ENCODE results near the gene PMIS2.
"Not testable (repeated sequence)": the region's sequence is repeated elsewhere in the genome, so short reads cannot be mapped to it uniquely, and the experiment has no call there.

PMIS2 gene

GRCh38 chr19:35595026-35595425, 9.1 kb downstream of the PMIS2 start:
- DNase-seq = not testable (repeated sequence)

DNA sequence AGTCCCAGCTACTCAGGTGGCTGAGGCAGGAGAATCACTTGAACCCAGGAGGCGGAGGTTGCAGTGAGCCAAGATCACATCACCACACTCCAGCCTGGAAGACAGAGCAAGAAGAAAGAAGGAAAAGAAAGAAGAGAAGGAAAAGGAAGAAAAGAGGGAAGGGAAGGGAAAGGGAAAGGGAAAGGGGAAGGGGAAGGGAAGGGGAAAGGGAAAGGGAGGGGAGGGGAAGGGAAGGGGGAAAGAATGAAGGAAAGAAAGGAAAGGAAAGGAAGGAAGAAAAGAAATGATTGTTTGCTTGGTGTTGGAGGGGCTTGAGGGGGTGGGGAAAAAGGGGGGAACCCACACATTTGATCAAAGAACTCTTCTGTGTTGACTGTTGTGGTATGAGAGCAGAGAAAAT, 10.0 kb downstream of the PMIS2 start:
- DNase-seq = no peak

DNA sequence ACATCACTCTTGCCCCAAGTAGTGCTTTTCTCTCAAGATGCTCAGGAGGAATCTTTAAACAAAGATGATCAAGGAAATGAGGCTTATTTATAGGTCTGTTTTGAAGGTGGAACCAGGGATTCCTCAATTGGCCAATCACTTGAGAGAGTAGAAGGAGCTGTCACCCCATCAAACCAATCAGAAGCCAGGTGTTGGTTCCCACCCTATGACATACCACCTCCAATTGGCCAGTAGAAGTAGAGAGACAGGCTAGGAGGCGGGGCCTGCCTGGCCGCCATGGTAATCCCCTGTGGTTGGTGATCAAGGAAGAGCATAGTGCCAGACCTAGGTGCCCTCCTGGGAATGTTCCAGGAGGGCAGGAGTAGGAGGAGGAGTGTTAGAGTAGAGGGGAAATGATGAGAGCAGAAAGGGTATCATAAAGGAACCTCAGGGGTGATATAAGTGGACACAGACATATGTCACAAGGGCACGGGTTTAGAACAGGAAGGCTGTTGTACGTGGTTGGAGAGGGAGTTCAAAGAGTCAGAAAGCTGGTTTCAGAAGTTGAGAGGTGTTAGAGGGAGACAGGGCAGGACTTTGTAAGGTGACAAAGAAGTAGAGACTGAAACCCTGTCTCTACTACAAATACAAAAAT, 10.5 kb downstream of the PMIS2 start:
- DNase-seq = no peak

DNA sequence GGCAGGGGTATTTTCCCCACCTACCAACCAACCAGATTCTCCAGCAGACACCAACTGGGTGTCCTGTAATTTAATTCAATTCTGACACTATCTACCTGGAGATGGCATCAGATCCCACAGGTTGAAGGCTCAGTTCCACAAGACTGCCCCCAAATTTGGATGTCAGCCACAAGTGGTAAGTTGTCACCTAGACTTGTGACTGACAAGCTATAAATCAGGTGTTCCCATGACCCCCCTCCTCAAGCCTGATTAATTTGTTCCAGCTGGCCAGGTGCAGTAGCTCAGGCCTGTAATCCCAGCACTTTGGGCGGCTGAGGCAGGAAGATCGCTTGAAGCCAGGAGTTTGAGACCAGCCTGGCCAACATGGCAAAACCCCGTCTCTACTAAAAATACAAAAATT, 16.0 kb downstream of the PMIS2 start:
- DNase-seq = no peak

DNA sequence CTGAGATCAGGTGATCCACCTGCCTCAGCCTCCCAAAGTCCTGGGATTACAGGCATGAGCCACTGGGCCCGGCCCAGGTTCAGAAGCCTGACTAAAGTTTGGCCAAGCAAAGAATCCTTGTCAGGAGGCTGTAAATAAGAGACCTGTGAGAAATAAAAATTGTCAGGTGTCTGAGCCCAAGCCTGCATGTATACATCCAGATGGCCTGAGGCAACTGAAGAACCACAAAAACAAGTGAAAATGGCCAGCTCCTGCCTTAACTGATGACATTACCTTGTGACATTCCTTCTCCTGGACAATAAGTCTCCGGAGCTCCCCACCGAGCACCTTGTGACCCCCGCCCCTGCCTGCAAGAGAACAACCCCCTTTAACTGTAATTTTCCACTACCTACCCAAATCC, 18.5 kb downstream of the PMIS2 start:
- DNase-seq = not testable (repeated sequence)

DNA sequence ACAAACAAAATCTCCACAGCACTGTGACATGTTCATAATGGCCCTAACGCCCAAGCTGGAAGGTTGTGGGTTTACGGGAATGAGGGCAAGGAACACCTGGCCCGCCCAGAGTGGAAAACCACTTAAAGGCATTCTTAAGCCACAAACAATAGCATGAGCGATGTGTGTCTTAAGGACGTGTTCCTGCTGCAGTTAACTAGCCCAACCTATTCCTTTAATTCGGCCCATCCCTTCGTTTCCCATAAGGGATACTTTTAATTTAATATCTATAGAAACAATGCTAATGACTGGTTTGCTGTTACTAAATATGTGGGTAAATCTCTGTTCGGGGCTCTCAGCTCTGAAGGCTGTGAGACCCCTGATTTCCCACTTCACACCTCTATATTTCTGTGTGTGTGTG, 21.2 kb downstream of the PMIS2 start:
- DNase-seq = not testable (repeated sequence)

DNA sequence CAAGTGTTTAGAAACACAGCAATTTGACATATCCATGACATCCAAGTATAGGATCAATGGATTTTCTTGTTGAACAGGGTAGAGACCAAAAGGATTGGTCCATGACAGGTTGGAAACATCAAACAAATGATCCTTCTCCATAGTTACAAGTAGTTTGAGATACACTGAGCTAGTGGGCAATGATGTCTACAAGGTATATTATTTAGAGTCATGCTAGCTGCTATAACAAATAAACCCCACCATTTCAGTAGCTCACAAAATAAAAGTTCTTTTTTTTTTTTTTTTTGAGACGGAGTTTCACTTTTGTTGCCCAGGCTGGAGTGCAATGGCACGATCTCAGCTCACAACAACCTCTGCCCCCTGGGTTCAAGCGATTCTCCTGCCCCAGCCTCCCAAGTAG, 21.7 kb downstream of the PMIS2 start:
- DNase-seq = no peak

GRCh38 chr19:35608251-35608650, 22.3 kb downstream of the PMIS2 start:
- no peak for DNase-seq

DNA sequence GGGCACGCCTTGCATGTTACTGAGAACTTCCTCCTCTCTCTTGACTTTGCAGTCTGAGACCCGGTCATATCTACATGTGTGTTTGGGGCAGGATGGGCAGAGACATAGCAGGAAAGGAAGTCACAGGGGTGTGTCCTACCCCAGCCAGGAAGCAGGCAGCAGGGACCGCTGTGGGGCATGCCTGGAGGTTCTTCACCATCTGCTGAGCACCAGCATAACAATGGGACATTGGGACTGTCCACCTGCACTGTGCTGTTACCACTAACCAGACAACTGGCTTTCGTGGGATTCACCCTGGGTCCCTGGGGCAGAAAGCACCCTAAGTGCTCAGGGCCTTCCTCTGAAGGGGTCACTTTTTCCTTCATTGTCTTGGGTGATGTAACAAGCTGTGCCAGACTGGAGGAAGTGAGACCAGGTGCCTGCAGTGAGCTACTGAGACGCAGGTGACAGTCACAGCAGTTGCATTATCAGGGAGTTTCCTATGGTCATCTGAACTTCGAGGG, 23.9 kb downstream of the PMIS2 start:
- no peak for DNase-seq

DNA sequence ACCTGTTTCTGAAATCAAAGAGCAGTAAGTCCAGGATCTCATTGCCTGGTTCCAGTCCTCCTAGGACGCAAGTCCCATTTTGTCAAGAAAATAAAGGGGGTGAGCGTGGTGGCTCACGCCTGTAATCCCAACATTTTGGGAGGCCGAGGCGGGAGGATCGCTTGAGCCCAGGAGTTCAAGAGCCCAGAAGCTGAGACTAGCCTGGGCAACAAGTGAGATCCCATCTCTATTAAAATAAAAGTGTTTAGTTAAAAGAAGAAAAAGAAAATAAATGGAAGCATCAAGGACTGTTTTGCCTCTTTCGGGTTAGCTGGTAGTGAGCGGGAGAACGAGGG, 26.2 kb downstream of the PMIS2 start:
- DNase-seq = no peak

DNA sequence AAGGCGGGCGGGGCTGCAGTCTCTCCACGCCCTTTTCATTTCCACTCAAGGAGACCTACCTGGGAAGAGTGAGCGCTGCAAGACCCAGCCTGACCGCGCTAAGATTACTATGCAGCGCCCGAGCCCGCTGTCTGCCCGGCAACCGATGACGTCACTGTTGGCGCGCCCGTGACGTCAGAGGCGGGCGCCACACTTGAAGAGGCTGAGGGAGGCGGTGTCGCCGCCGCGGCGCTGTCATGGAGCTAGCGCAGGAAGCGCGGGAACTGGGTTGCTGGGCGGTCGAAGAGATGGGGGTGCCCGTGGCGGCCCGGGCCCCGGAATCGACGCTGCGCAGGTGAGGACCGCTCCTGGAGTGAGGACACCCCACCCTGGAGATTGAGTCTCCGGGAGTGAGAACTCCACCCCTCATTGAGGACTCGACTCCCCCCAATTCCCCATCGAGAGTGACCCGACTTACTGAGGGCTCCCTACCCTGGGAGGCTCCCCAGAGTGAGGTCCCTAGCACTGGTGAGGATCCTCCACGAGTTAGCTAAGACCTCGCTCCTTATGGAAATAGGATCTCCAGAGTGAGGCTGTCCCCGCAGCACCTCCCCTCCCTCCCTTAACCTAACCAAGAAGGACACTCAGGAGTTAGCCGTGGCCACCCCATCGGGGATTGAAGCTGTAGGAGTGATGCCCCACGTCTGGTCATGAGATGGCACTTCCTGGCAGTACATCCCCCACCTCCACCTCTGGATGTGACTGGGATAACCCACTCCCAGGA, 26.8 kb downstream of the PMIS2 start, which contains the start of gene HAUS5:
Gene HAUS5, plus strand, starts transcription at position 177 of the 763 bp plus-strand sequence. Its CDS starts 60 bp downstream, at position 237.
- DNase-seq = peak; percentile 84

DNA sequence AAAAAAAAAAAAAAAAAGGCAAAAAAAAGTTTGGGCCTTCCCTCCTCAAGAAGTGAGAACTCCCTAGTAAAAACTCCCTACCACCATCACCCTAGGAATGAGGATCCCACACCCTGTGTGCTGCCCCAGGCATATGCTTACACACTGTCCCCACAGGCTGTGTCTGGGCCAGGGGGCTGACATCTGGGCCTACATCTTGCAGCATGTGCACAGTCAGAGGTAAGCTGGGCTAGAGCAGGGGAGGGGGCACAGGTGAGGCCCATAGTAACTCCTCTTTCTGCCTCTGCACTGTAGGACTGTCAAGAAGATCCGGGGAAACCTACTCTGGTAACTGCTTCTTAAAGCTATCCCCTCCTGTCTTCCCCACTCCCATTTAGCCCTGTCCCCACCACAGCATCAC, 27.6 kb downstream of the PMIS2 start:
- no peak for DNase-seq

GRCh38 chr19:35615036-35615435, 29.1 kb downstream of the PMIS2 start:
- DNase-seq = no peak

GRCh38 chr19:35618857-35619256, 32.9 kb downstream of the PMIS2 start:
- DNase-seq = no peak

- DNase-seq = no peak
Observed at GRCh38 chr19:35619290-35619923, 33.4 kb downstream of the PMIS2 start.

- no peak for DNase-seq
Observed at GRCh38 chr19:35620001-35620400, 34.0 kb downstream of the PMIS2 start.

DNA sequence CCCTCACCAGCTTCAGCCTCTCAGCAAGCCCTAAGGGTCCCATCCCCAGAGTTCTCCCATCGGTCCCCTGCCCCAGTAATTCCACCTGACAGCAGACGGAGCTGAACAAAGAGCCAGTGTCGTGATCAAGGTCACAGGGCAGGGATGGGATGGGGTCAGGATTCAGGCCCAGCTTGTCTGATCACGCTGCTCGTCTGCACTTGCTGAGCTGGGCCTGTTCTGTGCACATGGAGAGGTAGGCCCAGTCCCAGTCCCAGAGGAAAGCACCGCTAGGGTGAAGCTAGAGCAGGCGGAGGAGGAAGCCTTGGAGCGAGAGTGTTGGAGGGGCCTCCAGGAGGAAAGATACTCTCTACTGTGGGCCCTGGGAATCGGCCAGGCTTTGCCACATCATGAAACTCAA, 35.7 kb downstream of the PMIS2 start:
- no peak for DNase-seq

GRCh38 chr19:35622750-35623149, 36.8 kb downstream of the PMIS2 start:
- no peak for DNase-seq

- no peak for DNase-seq
Observed at GRCh38 chr19:35623327-35624010, 37.5 kb downstream of the PMIS2 start.

GRCh38 chr19:35628264-35628564, 42.2 kb downstream of the PMIS2 start:
- no peak for DNase-seq

- DNase-seq = peak; percentile 95
Observed at GRCh38 chr19:35628565-35629331, 42.8 kb downstream of the PMIS2 start, which contains the start of gene RBM42. Gene RBM42, plus strand, starts transcription at chr19:35629036. Its CDS starts 118 bp downstream, at chr19:35629154.

DNA sequence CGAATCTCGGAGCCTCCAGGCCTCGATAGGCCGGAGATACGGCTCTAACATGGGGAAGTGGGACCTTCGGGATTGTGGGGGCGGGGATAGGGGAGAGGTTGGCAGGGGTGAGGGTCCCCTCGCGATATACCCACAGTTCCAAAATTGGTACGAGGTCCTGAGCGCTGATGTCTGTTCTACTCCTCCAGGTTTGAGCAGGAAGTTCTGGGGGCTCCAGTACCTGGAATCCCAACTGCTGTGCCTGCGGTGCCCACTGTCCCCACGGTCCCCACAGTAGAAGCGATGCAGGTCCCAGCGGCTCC, 43.3 kb downstream of the PMIS2 start:
- DNase-seq = no peak

All from amniotic stem cell (primary cell).